Measurements from ENCODE around the gene TBC1D24.

GRCh38 chr16:2429771-2430663 lies 44.9 kb upstream of the TBC1D24 start:
- TF ChIP-seq CTCF (IDR thresholded peaks at IDR 0.05; ENCODE audit: low read depth, low read length) (no peak), POLR2A (IDR thresholded peaks at IDR 0.05; ENCODE audit: extremely low read depth, insufficient read length) (no peak), MAX (IDR thresholded peaks at IDR 0.05; ENCODE audit: low read depth, low read length) (no peak), MYC (IDR thresholded peaks at IDR 0.05; ENCODE audit: low read depth, low read length) (no peak)
